ENCODE measurements around the gene C11orf71.

Gene C11orf71

GRCh38 chr11:114366331-114367243, 33.7 kb downstream of the C11orf71 start:
- H3K4me1 ChIP-seq (ENCODE audit: insufficient read depth, poor library complexity, severe bottlenecking), result peaks cover 7% of the 10 kb centered on the region
- TF ChIP-seq CTCF (IDR thresholded peaks at IDR 0.05; ENCODE audit: poor library complexity, severe bottlenecking), result no peak
- peak; percentile 57; the same call in 1 of the 3 replicates for ATAC-seq (ENCODE audit: low read depth)
- H3K4me3 ChIP-seq (ENCODE audit: severe bottlenecking), result no peak overlapping the region
- DNase-seq (ENCODE audit: low spot score), result no peak
- H3K9me3 ChIP-seq (ENCODE audit: severe bottlenecking), result no peaks in the 10 kb centered on the region
- no peaks in the 10 kb centered on the region for H3K36me3 ChIP-seq (ENCODE audit: low read depth)
- H3K27ac ChIP-seq (ENCODE audit: poor library complexity, severe bottlenecking), result peak overlapping the region; percentile 32
- no peaks in the 10 kb centered on the region for H3K27me3 ChIP-seq (ENCODE audit: insufficient read depth, poor library complexity, severe bottlenecking)

DNA sequence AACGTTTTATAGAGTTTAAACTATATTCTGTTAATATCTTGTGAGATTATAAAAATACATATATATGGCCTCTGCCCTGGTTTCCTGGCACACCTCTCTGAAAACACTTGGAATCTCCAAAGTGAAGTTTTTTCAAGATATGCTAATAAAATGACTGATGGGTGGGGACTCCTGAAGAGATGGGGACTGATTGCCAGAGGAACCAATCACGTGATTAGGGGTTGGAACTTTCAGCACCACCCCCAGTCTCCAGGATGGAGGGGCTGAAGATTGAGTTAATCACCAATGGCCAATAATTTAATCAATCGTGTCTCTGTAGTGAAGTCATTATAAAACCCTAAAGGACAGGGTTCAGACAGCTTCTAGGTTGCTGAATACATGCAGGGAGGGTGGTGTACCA, 37.4 kb downstream of the C11orf71 start:
- no peaks in the 10 kb centered on the region for H3K27me3 ChIP-seq (ENCODE audit: insufficient read depth, poor library complexity, severe bottlenecking)
- TF ChIP-seq CTCF (IDR thresholded peaks at IDR 0.05; ENCODE audit: poor library complexity, severe bottlenecking), result no peak
- no peak for DNase-seq (ENCODE audit: low spot score)
- H3K27ac ChIP-seq (ENCODE audit: poor library complexity, severe bottlenecking), result no peak overlapping the region
- no peak for ATAC-seq (ENCODE audit: low read depth)
- no peak overlapping the region for H3K4me3 ChIP-seq (ENCODE audit: severe bottlenecking)
- no peaks in the 10 kb centered on the region for H3K36me3 ChIP-seq (ENCODE audit: low read depth)
- no peaks in the 10 kb centered on the region for H3K9me3 ChIP-seq (ENCODE audit: severe bottlenecking)
- peaks cover 18% of the 10 kb centered on the region for H3K4me1 ChIP-seq (ENCODE audit: insufficient read depth, poor library complexity, severe bottlenecking)

GRCh38 chr11:114362326-114362725, 38.0 kb downstream of the C11orf71 start:
- H3K9me3 ChIP-seq (ENCODE audit: severe bottlenecking), result no peaks in the 10 kb centered on the region
- no peaks in the 10 kb centered on the region for H3K27me3 ChIP-seq (ENCODE audit: insufficient read depth, poor library complexity, severe bottlenecking)
- no peak for ATAC-seq (ENCODE audit: low read depth)
- no peak overlapping the region for H3K27ac ChIP-seq (ENCODE audit: poor library complexity, severe bottlenecking)
- H3K4me1 ChIP-seq (ENCODE audit: insufficient read depth, poor library complexity, severe bottlenecking), result peaks cover 18% of the 10 kb centered on the region
- no peak for TF ChIP-seq CTCF (IDR thresholded peaks at IDR 0.05; ENCODE audit: poor library complexity, severe bottlenecking)
- no peaks in the 10 kb centered on the region for H3K36me3 ChIP-seq (ENCODE audit: low read depth)
- no peak overlapping the region for H3K4me3 ChIP-seq (ENCODE audit: severe bottlenecking)
- DNase-seq (ENCODE audit: low spot score), result no peak

- H3K27ac ChIP-seq (ENCODE audit: poor library complexity, severe bottlenecking), result peak overlapping the region; percentile 1
- no peak overlapping the region for H3K4me3 ChIP-seq (ENCODE audit: severe bottlenecking)
- DNase-seq (ENCODE audit: low spot score) (no peak), ATAC-seq (ENCODE audit: low read depth) (peak; percentile 78)
- no peaks in the 10 kb centered on the region for H3K36me3 ChIP-seq (ENCODE audit: low read depth)
- peaks cover 12% of the 10 kb centered on the region for H3K4me1 ChIP-seq (ENCODE audit: insufficient read depth, poor library complexity, severe bottlenecking)
- no peaks in the 10 kb centered on the region for H3K9me3 ChIP-seq (ENCODE audit: severe bottlenecking)
- TF ChIP-seq CTCF (IDR thresholded peaks at IDR 0.05; ENCODE audit: poor library complexity, severe bottlenecking), result no peak
- no peaks in the 10 kb centered on the region for H3K27me3 ChIP-seq (ENCODE audit: insufficient read depth, poor library complexity, severe bottlenecking)
These were observed 41.0 kb downstream of the C11orf71 start for GRCh38 chr11:114359342-114359741.

- Histone ChIP-seq H3K4me1 (ENCODE audit: insufficient read depth, poor library complexity, severe bottlenecking) (peaks cover 17% of the 10 kb centered on the region), H3K36me3 (ENCODE audit: low read depth) (no peaks in the 10 kb centered on the region), H3K4me3 (ENCODE audit: severe bottlenecking) (no peak overlapping the region), H3K27ac (ENCODE audit: poor library complexity, severe bottlenecking) (peak overlapping the region; percentile 1), H3K27me3 (ENCODE audit: insufficient read depth, poor library complexity, severe bottlenecking) (no peaks in the 10 kb centered on the region), H3K9me3 (ENCODE audit: severe bottlenecking) (no peaks in the 10 kb centered on the region)
- DNase-seq (ENCODE audit: low spot score), result no peak
- ATAC-seq (ENCODE audit: low read depth), result no peak
- TF ChIP-seq CTCF (IDR thresholded peaks at IDR 0.05; ENCODE audit: poor library complexity, severe bottlenecking), result no peak
These were observed 41.6 kb downstream of the C11orf71 start for GRCh38 chr11:114358716-114359115.

Measured in RWPE2 (cell line).